ENCODE data around the gene RIMS4. TPM values are rescaled to one million over a fixed set of nuclear protein-coding genes. Genes with fewer than 3 reads are reported as not detected.
A peak's percentile ranks its signal among the peaks of the same experiment; 100 is the strongest.

The RIMS4 gene
- total and polyA plus RNA-seq, 2 of the 13 experiments (the other 11 are each of a cell fraction or from before 2014, with no cell fraction given), result 0.01 to 0.07 TPM

GRCh38 chr20:44747166-44748004, 63.0 kb downstream of the RIMS4 start (continued):
- no peak for TF ChIP-seq AKNA (CRISPR knock-in tag; IDR thresholded peaks at IDR 0.05; ENCODE audit: borderline replicate concordance)
- TF ChIP-seq GATAD2A (CRISPR knock-in tag; IDR thresholded peaks at IDR 0.05), result 0 out of 2 replicates have a peak, but pooled peaks have one; percentile 16
- no peak for TF ChIP-seq SALL2 (CRISPR knock-in tag; IDR thresholded peaks at IDR 0.05)
- no peak for TF ChIP-seq ZNF687 (CRISPR knock-in tag; IDR thresholded peaks at IDR 0.05)
- no peak for TF ChIP-seq ZNF839 (CRISPR knock-in tag; IDR thresholded peaks at IDR 0.05; ENCODE audit: borderline replicate concordance)
- no peak for TF ChIP-seq BCLAF1 (IDR thresholded peaks at IDR 0.05)
- no peak for TF ChIP-seq ZNF180 (CRISPR knock-in tag; IDR thresholded peaks at IDR 0.05; ENCODE audit: borderline replicate concordance, low read depth)
- no peak for TF ChIP-seq ZNF614 (CRISPR knock-in tag; IDR thresholded peaks at IDR 0.05; ENCODE audit: borderline replicate concordance)
- no peak for TF ChIP-seq SAP130 (CRISPR knock-in tag; IDR thresholded peaks at IDR 0.05; ENCODE audit: low read depth)
- no peak for TF ChIP-seq RBAK (CRISPR knock-in tag; IDR thresholded peaks at IDR 0.05)
- no peak for TF ChIP-seq U2AF2 (IDR thresholded peaks at IDR 0.05; ENCODE audit: low read depth, low read length)
- peak; percentile 62; the same call in 1 of the 2 replicates for TF ChIP-seq RAD21 (CRISPR knock-in tag; IDR thresholded peaks at IDR 0.05)
- no peak for TF ChIP-seq ATF3 (CRISPR knock-in tag; IDR thresholded peaks at IDR 0.05)
- no peak for TF ChIP-seq SRY (CRISPR knock-in tag; IDR thresholded peaks at IDR 0.05)
- TF ChIP-seq ZNF83 (CRISPR knock-in tag; IDR thresholded peaks at IDR 0.05; ENCODE audit: borderline replicate concordance), result no peak
- TF ChIP-seq MAX (IDR thresholded peaks at IDR 0.05), result no peak
- TF ChIP-seq ZNF3 (CRISPR knock-in tag; IDR thresholded peaks at IDR 0.05), result no peak
